HepG2 (cell line): ENCODE measurements around the gene ZNF628. TPM values are rescaled to one million over a fixed set of nuclear protein-coding genes. Genes with fewer than 3 reads are reported as not detected.

ENCODE experiments used
- ARID5B ChIP-seq: IDR thresholded peaks from 2 replicates; pipeline ENCODE4 v1.4.0; 2020; ENCODE audit warnings: mild to moderate bottlenecking, missing genetic modification reagents
- FLYWCH1 ChIP-seq: sonication (generic); formaldehyde crosslinking; IDR thresholded peaks from 2 replicates; pipeline ENCODE4 v1.8.1; 2023; ENCODE audit warnings: mild to moderate bottlenecking, missing genetic modification reagents
- FOXP4 ChIP-seq: sonication (generic); formaldehyde crosslinking; IDR thresholded peaks from 2 replicates; pipeline ENCODE4 v1.4.0; 2020; ENCODE audit warnings: missing genetic modification reagents
- GTF2F1 ChIP-seq: fragments of 150-350 bp; IDR thresholded peaks from 2 replicates; pipeline ENCODE4 v1.6.1; 2014; ENCODE audit warnings: low read length
- KDM5A ChIP-seq: fragments of 200-600 bp; sonication (generic); IDR thresholded peaks from 2 replicates; pipeline ENCODE4 v1.7.0; 2018; ENCODE audit warnings: antibody characterized with exemption, mild to moderate bottlenecking, low read length, borderline replicate concordance
- MAFF ChIP-seq: IDR thresholded peaks from 2 replicates; pipeline ENCODE4 v1.6.1; 2011; ENCODE audit warnings: low read depth, low read length, improper control_type of control experiment
- MIER3 ChIP-seq: IDR thresholded peaks from 2 replicates; pipeline ENCODE4 v1.6.1; 2016; ENCODE audit warnings: missing compliant biosample characterization, borderline replicate concordance
- MXD4 ChIP-seq: IDR thresholded peaks from 2 replicates; pipeline ENCODE4 v1.6.1; 2016; ENCODE audit warnings: mild to moderate bottlenecking, missing biosample characterization, missing genetic modification reagents
- NR2F1 ChIP-seq, 2 experiments: fragments of 450-650 bp in 1 of 2; formaldehyde crosslinking in 1 of 2; IDR thresholded peaks; 2 replicates each; pipeline versions ENCODE4 v1.5.0 to v1.6.1; 2016 to 2020; ENCODE audit warnings: mild to moderate bottlenecking in 1 of 2, missing compliant biosample characterization in 1 of 2, missing genetic modification reagents in 1 of 2, moderate library complexity in 1 of 2
- SOX6 ChIP-seq, 2 experiments: fragments of 450-650 bp in 1 of 2; sonication (generic) in 1 of 2; formaldehyde crosslinking in 1 of 2; IDR thresholded peaks; 2 replicates each; pipeline versions ENCODE4 v1.4.0 to v1.6.1; 2017 to 2020; ENCODE audit warnings: antibody characterized with exemption in 1 of 2, mild to moderate bottlenecking in 1 of 2, missing genetic modification reagents in 1 of 2
- THRA ChIP-seq: sonication (generic); formaldehyde crosslinking; IDR thresholded peaks from 2 replicates; pipeline ENCODE4 v1.4.0; 2020; ENCODE audit warnings: missing genetic modification reagents, borderline replicate concordance
- ZEB1 ChIP-seq: IDR thresholded peaks from 2 replicates; pipeline ENCODE4 v1.6.1; 2012; ENCODE audit warnings: mild to moderate bottlenecking, low read depth, inconsistent platforms; ENCODE audit not compliant: insufficient replicate concordance
- ZNF496 ChIP-seq: sonication (generic); formaldehyde crosslinking; IDR thresholded peaks from 2 replicates; pipeline ENCODE4 v1.8.1; 2023; ENCODE audit warnings: mild to moderate bottlenecking, moderate library complexity, missing genetic modification reagents; ENCODE audit not compliant: insufficient replicate concordance
- ZNF577 ChIP-seq: sonication (generic); formaldehyde crosslinking; IDR thresholded peaks from 2 replicates; pipeline ENCODE4 v1.4.0; 2020; ENCODE audit warnings: mild to moderate bottlenecking, low read depth, missing genetic modification reagents, borderline replicate concordance
- ZNF616 ChIP-seq: sonication (generic); formaldehyde crosslinking; IDR thresholded peaks from 2 replicates; pipeline ENCODE4 v1.5.0; 2020; ENCODE audit warnings: low read depth, mild to moderate bottlenecking, missing genetic modification reagents
- ZNF709 ChIP-seq: sonication (generic); formaldehyde crosslinking; IDR thresholded peaks from 2 replicates; pipeline ENCODE4 v1.5.0; 2020; ENCODE audit warnings: mild to moderate bottlenecking, missing genetic modification reagents
- ZNF713 ChIP-seq: sonication (generic); formaldehyde crosslinking; IDR thresholded peaks from 2 replicates; pipeline ENCODE4 v1.4.0; 2020; ENCODE audit warnings: mild to moderate bottlenecking, missing genetic modification reagents
- ZNF782 ChIP-seq: sonication (generic); formaldehyde crosslinking; IDR thresholded peaks from 2 replicates; pipeline ENCODE4 v1.4.0; 2020; ENCODE audit warnings: missing genetic modification reagents, mild to moderate bottlenecking, borderline replicate concordance
- ZNF879 ChIP-seq: sonication (generic); formaldehyde crosslinking; IDR thresholded peaks from 2 replicates; pipeline ENCODE4 v1.8.1; 2023; ENCODE audit warnings: missing genetic modification reagents
- polyA plus RNA-seq, 8 experiments: library from polyadenylated mRNA; depleted of rRNA in 3 of 8; stranded (reverse) in 7 of 8; unstranded in 1 of 8; fragments of >200 nt; fragmentation: Illumina TruSeq in 4 of 8; extraction: Trizol in 4 of 8; gene quantifications; 2 replicates each; pipeline versions ENCODE4 v1.2.1 to v1.2.3, GENCODE V29; 2011 to 2016; ENCODE audit warnings: low read depth in 4 of 8, missing spikeins in 1 of 8, mixed read lengths in 1 of 8; ENCODE audit not compliant: insufficient read depth in 1 of 8
- total RNA-seq, 5 experiments: library from RNA; depleted of rRNA; stranded (reverse); fragments of >200 nt; fragmentation: Illumina TruSeq; extraction: Trizol; gene quantifications; 2 replicates each; pipeline ENCODE4 v1.2.3, GENCODE V29; 2016; ENCODE audit warnings: low read depth in 1 of 5
- TF ChIP-seq, protein P1 (sequence below): sonication (generic); formaldehyde crosslinking; IDR thresholded peaks from 2 replicates; pipeline ENCODE4 v1.4.0; 2020; ENCODE audit warnings: low read depth, mild to moderate bottlenecking, missing genetic modification reagents
- TF ChIP-seq, protein P2 (sequence below): sonication (generic); formaldehyde crosslinking; IDR thresholded peaks from 2 replicates; pipeline ENCODE4 v1.4.0; 2020; ENCODE audit warnings: missing genetic modification reagents, low read depth, mild to moderate bottlenecking, borderline replicate concordance

Gene ZNF628
- total and polyA plus RNA-seq, 2 of the 13 experiments (the other 11 are each of a cell fraction or from before 2014, with no cell fraction given), result 0.54 to 1.2 TPM

- TF ChIP-seq ZNF713, result no peak
- TF ChIP-seq ZEB1, result no peak
- TF ChIP-seq SOX6 (IDR thresholded peaks at IDR 0.05), result no peak
- no peak for TF ChIP-seq SOX6 (CRISPR knock-in tag; IDR thresholded peaks at IDR 0.05)
- peak; percentile 10 to 13; a peak in 1 of 4 replicates for TF ChIP-seq NR2F1 (CRISPR knock-in tag; IDR thresholded peaks at IDR 0.05)
- TF ChIP-seq MAFF, result no peak
- TF ChIP-seq ZNF782 (CRISPR knock-in tag), result no peak
- TF ChIP-seq ZNF496, result no peak
- no peak for TF ChIP-seq ZNF879 (CRISPR knock-in tag)
- TF ChIP-seq GTF2F1, result no peak
- TF ChIP-seq KDM5A, result peak; percentile 44; the same call in 1 of the 2 replicates
- TF ChIP-seq, protein P1, sequence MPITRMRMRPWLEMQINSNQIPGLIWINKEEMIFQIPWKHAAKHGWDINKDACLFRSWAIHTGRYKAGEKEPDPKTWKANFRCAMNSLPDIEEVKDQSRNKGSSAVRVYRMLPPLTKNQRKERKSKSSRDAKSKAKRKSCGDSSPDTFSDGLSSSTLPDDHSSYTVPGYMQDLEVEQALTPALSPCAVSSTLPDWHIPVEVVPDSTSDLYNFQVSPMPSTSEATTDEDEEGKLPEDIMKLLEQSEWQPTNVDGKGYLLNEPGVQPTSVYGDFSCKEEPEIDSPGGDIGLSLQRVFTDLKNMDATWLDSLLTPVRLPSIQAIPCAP (CRISPR knock-in tag), result no peak
- 0 out of 2 replicates have a peak, but pooled peaks have one; percentile 7 for TF ChIP-seq MIER3 (CRISPR knock-in tag)
- TF ChIP-seq ARID5B (CRISPR knock-in tag), result no peak
- TF ChIP-seq FOXP4 (CRISPR knock-in tag), result no peak
- TF ChIP-seq ZNF577 (CRISPR knock-in tag), result no peak
- peak; percentile 83 for TF ChIP-seq THRA (CRISPR knock-in tag)
- TF ChIP-seq, protein P2, sequence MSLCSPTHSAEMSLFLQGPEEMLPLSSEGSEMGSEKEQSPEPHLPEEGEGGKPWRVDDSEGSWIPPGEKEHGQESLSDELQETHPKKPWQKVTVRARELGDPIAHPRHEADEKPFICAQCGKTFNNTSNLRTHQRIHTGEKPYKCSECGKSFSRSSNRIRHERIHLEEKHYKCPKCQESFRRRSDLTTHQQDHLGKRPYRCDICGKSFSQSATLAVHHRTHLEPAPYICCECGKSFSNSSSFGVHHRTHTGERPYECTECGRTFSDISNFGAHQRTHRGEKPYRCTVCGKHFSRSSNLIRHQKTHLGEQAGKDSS, result no peak
- TF ChIP-seq FLYWCH1 (CRISPR knock-in tag), result no peak
- no peak for TF ChIP-seq ZNF616 (CRISPR knock-in tag)
- no peak for TF ChIP-seq ZNF709
- no peak for TF ChIP-seq MXD4 (CRISPR knock-in tag)
These were observed 15.7 kb upstream of the ZNF628 start (continued) for GRCh38 chr19:55460670-55461258.
